ENCODE results near the gene CNST. TPM values are rescaled to one million over a fixed set of nuclear protein-coding genes. Genes with fewer than 3 reads are reported as not detected.

CNST gene
- total and polyA plus RNA-seq, 2 of the 13 experiments (the other 11 are each of a cell fraction or from before 2014, with no cell fraction given): 6.3 to 12.4 TPM

- no peak for TF ChIP-seq ZNF160 (CRISPR knock-in tag; IDR thresholded peaks at IDR 0.05)
- TF ChIP-seq, protein P1, sequence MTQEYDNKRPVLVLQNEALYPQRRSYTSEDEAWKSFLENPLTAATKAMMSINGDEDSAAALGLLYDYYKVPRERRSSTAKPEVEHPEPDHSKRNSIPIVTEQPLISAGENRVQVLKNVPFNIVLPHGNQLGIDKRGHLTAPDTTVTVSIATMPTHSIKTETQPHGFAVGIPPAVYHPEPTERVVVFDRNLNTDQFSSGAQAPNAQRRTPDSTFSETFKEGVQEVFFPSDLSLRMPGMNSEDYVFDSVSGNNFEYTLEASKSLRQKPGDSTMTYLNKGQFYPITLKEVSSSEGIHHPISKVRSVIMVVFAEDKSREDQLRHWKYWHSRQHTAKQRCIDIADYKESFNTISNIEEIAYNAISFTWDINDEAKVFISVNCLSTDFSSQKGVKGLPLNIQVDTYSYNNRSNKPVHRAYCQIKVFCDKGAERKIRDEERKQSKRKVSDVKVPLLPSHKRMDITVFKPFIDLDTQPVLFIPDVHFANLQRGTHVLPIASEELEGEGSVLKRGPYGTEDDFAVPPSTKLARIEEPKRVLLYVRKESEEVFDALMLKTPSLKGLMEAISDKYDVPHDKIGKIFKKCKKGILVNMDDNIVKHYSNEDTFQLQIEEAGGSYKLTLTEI (CRISPR knock-in tag; conservative IDR thresholded peaks at IDR 0.05): no peak
- TF ChIP-seq ZNF17 (CRISPR knock-in tag; IDR thresholded peaks at IDR 0.05): no peak
- no peak for TF ChIP-seq TERF1 (CRISPR knock-in tag; IDR thresholded peaks at IDR 0.05)
- TF ChIP-seq ZNF441 (CRISPR knock-in tag; IDR thresholded peaks at IDR 0.05; ENCODE audit: borderline replicate concordance): no peak
- TF ChIP-seq ZNF124 (CRISPR knock-in tag; IDR thresholded peaks at IDR 0.05): 0 out of 2 replicates have a peak, but pooled peaks have one; percentile 33
- no peak for TF ChIP-seq BRCA1 (CRISPR knock-in tag; IDR thresholded peaks at IDR 0.05)
- TF ChIP-seq, protein P2, sequence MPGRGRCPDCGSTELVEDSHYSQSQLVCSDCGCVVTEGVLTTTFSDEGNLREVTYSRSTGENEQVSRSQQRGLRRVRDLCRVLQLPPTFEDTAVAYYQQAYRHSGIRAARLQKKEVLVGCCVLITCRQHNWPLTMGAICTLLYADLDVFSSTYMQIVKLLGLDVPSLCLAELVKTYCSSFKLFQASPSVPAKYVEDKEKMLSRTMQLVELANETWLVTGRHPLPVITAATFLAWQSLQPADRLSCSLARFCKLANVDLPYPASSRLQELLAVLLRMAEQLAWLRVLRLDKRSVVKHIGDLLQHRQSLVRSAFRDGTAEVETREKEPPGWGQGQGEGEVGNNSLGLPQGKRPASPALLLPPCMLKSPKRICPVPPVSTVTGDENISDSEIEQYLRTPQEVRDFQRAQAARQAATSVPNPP (CRISPR knock-in tag; IDR thresholded peaks at IDR 0.05): no peak
- TF ChIP-seq NCOA1 (CRISPR knock-in tag; IDR thresholded peaks at IDR 0.05): no peak
- no peak for TF ChIP-seq ZKSCAN5 (CRISPR knock-in tag; IDR thresholded peaks at IDR 0.05)
- TF ChIP-seq CHD2 (IDR thresholded peaks at IDR 0.05; ENCODE audit: low read depth, low read length): no peak
- TF ChIP-seq, protein P3, sequence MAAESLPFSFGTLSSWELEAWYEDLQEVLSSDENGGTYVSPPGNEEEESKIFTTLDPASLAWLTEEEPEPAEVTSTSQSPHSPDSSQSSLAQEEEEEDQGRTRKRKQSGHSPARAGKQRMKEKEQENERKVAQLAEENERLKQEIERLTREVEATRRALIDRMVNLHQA (CRISPR knock-in tag; IDR thresholded peaks at IDR 0.05): no peak
- no peak for TF ChIP-seq ZNF710 (CRISPR knock-in tag; IDR thresholded peaks at IDR 0.05; ENCODE audit: borderline replicate concordance)
- TF ChIP-seq, protein P4, sequence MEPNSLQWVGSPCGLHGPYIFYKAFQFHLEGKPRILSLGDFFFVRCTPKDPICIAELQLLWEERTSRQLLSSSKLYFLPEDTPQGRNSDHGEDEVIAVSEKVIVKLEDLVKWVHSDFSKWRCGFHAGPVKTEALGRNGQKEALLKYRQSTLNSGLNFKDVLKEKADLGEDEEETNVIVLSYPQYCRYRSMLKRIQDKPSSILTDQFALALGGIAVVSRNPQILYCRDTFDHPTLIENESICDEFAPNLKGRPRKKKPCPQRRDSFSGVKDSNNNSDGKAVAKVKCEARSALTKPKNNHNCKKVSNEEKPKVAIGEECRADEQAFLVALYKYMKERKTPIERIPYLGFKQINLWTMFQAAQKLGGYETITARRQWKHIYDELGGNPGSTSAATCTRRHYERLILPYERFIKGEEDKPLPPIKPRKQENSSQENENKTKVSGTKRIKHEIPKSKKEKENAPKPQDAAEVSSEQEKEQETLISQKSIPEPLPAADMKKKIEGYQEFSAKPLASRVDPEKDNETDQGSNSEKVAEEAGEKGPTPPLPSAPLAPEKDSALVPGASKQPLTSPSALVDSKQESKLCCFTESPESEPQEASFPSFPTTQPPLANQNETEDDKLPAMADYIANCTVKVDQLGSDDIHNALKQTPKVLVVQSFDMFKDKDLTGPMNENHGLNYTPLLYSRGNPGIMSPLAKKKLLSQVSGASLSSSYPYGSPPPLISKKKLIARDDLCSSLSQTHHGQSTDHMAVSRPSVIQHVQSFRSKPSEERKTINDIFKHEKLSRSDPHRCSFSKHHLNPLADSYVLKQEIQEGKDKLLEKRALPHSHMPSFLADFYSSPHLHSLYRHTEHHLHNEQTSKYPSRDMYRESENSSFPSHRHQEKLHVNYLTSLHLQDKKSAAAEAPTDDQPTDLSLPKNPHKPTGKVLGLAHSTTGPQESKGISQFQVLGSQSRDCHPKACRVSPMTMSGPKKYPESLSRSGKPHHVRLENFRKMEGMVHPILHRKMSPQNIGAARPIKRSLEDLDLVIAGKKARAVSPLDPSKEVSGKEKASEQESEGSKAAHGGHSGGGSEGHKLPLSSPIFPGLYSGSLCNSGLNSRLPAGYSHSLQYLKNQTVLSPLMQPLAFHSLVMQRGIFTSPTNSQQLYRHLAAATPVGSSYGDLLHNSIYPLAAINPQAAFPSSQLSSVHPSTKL (CRISPR knock-in tag; IDR thresholded peaks at IDR 0.05): peak; percentile 26; the same call in 1 of the 2 replicates
- TF ChIP-seq NAIF1 (CRISPR knock-in tag; IDR thresholded peaks at IDR 0.05; ENCODE audit: borderline replicate concordance): no peak
- no peak for TF ChIP-seq ZNF3 (CRISPR knock-in tag; IDR thresholded peaks at IDR 0.05)
- no peak for TF ChIP-seq ZNF367 (CRISPR knock-in tag; IDR thresholded peaks at IDR 0.05; ENCODE audit: borderline replicate concordance)
- no peak for TF ChIP-seq SP2 (CRISPR knock-in tag; IDR thresholded peaks at IDR 0.05)
- TF ChIP-seq, protein P5, sequence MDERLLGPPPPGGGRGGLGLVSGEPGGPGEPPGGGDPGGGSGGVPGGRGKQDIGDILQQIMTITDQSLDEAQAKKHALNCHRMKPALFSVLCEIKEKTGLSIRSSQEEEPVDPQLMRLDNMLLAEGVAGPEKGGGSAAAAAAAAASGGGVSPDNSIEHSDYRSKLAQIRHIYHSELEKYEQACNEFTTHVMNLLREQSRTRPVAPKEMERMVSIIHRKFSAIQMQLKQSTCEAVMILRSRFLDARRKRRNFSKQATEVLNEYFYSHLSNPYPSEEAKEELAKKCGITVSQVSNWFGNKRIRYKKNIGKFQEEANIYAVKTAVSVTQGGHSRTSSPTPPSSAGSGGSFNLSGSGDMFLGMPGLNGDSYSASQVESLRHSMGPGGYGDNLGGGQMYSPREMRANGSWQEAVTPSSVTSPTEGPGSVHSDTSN (CRISPR knock-in tag; IDR thresholded peaks at IDR 0.05): no peak
These were observed 123.3 kb downstream of the CNST start (continued) for GRCh38 chr1:246689409-246690008.

All from HepG2 (cell line).